A549 (cell line): ENCODE measurements around the gene AFG3L2.

ENCODE experiments used
- CTCF ChIP-seq: fragments of >200 bp; sonication (Bioruptor Twin); formaldehyde crosslinking; IDR thresholded peaks from 3 replicates; pipeline ENCODE4 v1.5.1; 2016
- KDM1A ChIP-seq: fragments of 200-600 bp; sonication (generic); IDR thresholded peaks from 2 replicates; pipeline ENCODE4 v1.6.1; 2016; ENCODE audit warnings: low read depth, mild to moderate bottlenecking
- MAX ChIP-seq: IDR thresholded peaks from 2 replicates; pipeline ENCODE4 v1.6.1; 2012
- MAZ ChIP-seq: fragments of 150-350 bp; IDR thresholded peaks from 2 replicates; pipeline ENCODE4 v1.6.1; 2014; ENCODE audit warnings: antibody characterized with exemption, low read depth, low read length, borderline replicate concordance
- PBX3 ChIP-seq: IDR thresholded peaks from 2 replicates; pipeline ENCODE4 v1.6.1; 2012
- RCOR1 ChIP-seq: fragments of 150-350 bp; IDR thresholded peaks from 2 replicates; pipeline ENCODE4 v1.6.1; 2014; ENCODE audit warnings: antibody characterized with exemption, low read length, low read depth
- SREBF2 ChIP-seq: fragments of 450-650 bp; IDR thresholded peaks from 2 replicates; pipeline ENCODE4 v1.6.1; 2014; ENCODE audit warnings: mild to moderate bottlenecking, moderate library complexity

- no peak for TF ChIP-seq MAZ
- no peak for TF ChIP-seq MAX
- TF ChIP-seq CTCF = no peak
- TF ChIP-seq KDM1A = no peak
- TF ChIP-seq PBX3 = no peak
- TF ChIP-seq RCOR1 = no peak
- TF ChIP-seq SREBF2 = no peak
Measured at GRCh38 chr18:12410081-12410481, 33.1 kb upstream of the AFG3L2 start.
